HG03558 (cell line): ENCODE measurements around the gene GCLC.

ENCODE experiments used
- ATAC-seq: cut with Tn5 transposase; IDR thresholded peaks from one replicate; pipeline ENCODE4 v1.9.1; 2021; ENCODE audit warnings: moderate number of reproducible peaks; ENCODE audit not compliant: unreplicated experiment; ENCODE audit errors: extremely low read depth

The GCLC gene

DNA sequence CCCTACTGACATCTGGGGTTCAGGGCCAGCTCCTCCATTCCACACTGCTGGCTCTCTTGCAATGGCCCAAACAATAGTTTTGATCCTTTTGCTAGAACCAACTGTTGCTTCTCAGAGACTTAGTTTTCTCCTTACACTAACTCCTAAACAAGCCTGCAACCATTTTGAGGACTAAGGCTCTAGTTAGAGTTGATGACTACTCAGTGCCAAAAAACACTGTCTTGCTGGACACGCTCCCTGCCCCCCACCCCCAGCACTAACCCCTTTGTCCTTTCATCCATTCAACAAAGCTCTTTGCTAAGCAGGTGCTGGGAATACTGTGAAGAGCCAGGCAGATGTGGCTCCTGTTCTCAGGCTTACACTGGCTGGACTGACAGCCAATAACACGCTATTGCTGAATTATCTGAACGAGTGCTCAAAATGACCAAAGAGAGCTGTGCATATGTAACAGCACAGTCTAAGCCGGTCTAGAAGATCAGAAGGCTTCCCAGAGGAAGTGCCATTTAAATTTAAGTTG lies 17.6 kb downstream of the GCLC start:
- ATAC-seq = no peak

DNA sequence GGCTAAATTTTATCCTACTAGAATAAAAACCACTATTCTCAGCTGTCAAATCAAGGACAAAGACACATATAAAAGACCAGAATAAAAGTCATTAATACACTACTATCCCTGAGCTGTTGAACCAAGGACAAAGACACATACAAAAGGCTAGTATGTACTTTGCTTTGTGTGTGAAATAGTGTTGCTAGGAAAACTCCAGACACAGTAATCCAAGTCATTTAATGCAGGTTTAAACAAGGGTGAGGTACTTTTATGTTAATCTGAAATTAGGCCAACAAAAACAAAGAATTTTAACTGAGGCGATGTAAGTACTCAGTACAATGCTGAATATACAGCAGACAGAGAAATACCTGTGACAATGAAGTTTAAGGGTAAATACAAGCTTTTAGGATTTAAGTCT lies 18.9 kb downstream of the GCLC start:
- ATAC-seq = no peak

DNA sequence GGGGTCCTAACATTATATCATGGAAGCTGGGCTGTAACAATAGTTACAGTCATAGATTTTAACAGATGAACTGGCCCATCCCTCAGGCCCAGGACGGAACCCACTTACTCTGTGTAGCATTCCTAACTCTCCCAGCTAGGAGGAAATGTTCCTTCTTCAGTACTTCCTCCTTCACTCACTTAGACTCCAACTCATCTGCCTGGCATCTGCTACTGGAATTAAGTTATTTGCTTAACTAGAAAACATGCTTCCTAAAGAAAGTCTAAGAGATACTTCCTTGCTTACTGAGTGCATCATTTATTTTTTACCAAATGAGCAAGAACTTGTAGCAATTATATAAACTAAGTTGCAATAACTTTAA lies 20.5 kb downstream of the GCLC start:
- no peak for ATAC-seq

GRCh38 chr6:53523511-53524454 lies 21.1 kb downstream of the GCLC start:
- ATAC-seq = no peak

DNA sequence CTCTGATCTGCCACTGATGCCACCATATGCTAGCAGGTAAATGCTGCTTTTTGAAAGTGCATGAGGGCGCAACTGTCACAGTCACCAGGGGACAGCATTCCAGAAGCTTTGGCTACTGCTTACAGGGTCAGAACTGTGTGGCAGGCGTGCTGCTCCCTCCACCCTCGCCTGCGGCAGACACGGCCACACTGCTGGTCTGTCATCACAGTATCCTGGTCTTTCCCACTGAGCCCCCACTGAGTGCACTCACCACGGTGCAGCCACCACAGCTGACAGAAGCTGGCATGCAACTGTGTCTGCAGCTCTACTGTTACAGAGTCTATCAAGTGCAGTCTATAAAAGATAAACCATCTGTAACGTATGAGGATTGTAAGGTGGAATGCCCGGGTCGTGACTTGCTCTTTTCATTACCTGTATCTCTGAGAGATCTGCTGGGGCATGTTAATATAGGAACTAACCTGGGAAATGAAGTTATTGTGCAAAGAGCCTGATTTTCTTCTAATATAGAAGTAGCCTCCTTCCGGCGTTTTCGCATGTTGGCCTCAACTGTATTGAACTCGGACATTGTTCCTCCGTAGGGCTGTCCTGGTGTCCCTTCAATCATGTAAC lies 24.5 kb downstream of the GCLC start:
- ATAC-seq = no peak

GRCh38 chr6:53518862-53519261 lies 26.0 kb downstream of the GCLC start:
- no peak for ATAC-seq

DNA sequence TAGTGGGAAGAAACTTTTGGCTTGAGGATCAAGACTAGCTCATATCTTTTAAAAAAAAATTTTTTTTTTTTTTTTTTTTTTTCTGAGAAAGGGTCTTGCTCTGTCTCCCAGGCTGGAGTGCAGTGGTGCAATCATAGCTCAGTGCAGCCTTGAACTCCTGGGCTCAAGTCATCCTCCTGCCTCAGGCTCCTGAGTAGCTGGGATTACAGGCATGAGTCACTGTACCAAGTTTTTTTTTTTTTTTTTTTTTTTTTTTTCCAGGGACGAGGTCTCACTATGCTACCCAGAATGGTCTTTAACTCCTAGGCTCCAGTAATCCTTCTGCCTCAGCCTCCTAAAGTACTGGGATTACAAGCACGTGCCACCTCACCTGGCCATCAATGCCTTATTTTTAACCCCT lies 27.9 kb downstream of the GCLC start:
- ATAC-seq = no peak

DNA sequence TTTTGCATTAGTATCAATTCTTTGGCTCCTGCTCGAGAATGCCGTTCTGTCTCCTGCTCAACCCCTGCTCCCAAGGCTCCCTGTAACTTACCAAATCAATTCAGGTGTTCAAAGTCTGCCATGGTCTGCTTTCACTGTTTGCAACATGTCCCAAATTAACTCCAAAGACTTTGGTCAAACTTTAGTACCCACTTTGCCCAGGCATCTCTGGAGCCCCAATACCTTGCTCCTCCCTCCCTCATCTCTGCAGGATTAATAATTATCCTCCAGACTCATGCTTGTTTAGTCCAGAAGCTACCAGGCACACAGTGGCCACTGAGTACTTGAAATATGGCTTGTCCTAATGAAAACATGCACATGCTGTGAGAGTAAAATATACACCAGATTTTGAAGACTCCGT lies 30.2 kb downstream of the GCLC start:
- ATAC-seq = no peak

- ATAC-seq = no peak
Observed at GRCh38 chr6:53513519-53513966, 31.4 kb downstream of the GCLC start.

GRCh38 chr6:53513056-53513455 lies 31.8 kb downstream of the GCLC start:
- ATAC-seq = no peak

DNA sequence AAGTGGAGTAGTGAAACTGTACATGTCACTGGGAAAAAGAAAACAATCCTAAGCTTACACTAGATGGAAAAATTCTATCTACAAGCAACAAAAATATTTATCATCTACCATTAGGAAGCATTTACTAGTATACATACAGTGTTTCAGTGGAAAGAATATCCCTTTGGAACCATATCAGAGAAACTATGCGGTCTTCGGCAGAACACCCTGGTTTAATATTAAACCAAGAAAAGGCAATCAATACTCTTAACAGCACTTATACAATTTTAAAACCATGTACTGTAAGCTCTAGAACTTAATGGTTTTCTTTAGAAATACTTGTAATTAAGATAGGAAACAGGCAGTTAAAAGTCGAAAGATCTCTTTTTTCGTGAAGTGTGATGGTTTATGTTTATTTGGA lies 32.3 kb downstream of the GCLC start:
- no peak for ATAC-seq

DNA sequence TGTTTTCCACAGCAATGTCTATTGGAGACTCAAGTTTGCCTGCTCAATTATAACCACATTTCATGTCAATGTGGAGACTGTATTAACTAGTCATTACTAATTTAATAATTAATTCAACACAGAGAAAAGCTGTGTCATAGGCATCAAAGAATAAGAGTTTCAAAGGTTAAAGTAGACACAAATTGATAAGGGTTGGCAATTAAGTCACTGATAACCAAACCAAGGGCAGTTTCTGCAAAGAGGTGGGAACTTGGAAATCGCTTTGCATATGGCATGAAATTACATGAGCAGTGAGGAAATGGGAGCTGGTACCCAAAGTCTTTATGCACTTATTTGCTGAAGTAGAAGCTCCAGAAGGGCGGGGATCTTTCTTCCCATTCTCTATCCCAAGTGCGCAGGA lies 34.2 kb downstream of the GCLC start:
- no peak for ATAC-seq

- no peak for ATAC-seq
Observed at GRCh38 chr6:53506872-53507271, 38.0 kb downstream of the GCLC start.

GRCh38 chr6:53504512-53504911 lies 40.4 kb downstream of the GCLC start:
- ATAC-seq = no peak

DNA sequence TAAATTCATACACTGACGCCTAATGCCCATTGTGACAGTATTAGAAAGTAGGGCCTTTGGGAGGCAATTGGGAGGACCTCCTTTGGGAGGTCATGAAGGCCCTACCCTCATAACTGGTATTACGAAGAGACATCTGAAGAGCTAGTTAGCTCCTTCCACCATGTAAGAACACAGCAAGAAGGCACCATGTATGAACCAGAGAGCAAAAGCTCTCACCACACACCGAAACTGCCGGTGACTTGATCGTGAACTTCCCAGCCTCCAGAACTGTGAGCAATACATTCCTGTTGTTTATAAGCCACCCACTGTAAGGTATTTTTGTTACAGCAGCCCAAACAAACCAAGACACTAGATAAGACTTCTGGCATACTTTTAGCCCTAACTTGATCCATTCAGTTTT lies 41.8 kb downstream of the GCLC start:
- ATAC-seq = no peak

GRCh38 chr6:53501432-53501831 lies 43.5 kb downstream of the GCLC start:
- ATAC-seq = no peak

GRCh38 chr6:53500095-53500494 lies 44.8 kb downstream of the GCLC start:
- ATAC-seq = no peak

DNA sequence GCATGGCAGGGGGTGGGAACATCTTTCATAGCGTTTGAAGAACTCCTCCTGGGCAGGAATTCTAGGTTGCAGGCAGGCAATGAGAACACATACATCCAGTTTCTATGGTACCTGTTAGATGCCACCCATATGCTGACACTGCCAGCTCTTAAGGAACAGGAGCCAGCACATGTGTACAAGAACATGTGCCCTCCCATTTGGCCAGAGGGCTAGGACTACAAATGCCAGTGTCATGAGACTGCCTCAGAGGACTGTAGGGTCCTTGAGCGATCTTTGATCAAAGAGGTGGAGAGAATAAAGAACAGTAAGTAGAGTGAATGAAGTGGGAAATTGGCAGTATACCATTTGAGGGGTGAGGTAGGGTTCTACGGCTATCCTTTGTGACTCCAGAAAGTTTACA lies 45.8 kb downstream of the GCLC start:
- ATAC-seq = no peak

DNA sequence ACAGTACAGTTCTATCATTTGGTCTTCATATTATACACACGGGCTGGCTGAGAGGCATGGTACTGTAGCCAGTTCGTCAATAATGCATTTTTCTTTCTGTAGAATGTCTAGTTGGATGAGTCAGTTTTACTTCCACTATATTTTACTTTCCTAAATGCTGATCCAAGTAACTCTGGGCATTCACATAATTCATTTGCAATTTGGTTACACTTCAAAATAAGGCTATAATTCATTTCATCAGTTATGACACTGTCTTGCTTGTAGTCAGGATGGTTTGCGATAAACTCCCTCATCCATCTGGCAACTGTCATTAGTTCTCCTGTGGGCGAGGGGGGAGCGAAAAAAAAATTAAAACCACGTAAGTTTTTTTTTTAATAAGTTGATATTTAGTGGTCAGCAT lies 46.3 kb downstream of the GCLC start:
- no peak for ATAC-seq

GRCh38 chr6:53497905-53498304 lies 47.0 kb downstream of the GCLC start:
- ATAC-seq = no peak

GRCh38 chr6:53496797-53497375 lies 48.0 kb downstream of the GCLC start:
- no peak for ATAC-seq
